Measurements from ENCODE around the gene EEIG1.

EEIG1 gene

GRCh38 chr9:127970401-127971313, 10.1 kb downstream of the EEIG1 start (continued):
- TF ChIP-seq ZNF692 (tag by site-specific recombination; IDR thresholded peaks at IDR 0.05) (no peak), ZNF280C (tag by site-specific recombination; IDR thresholded peaks at IDR 0.05) (no peak), ZNF223 (tag by site-specific recombination; IDR thresholded peaks at IDR 0.05) (0 out of 2 replicates have a peak, but pooled peaks have one; percentile 3)

GRCh38 chr9:127968700-127969383, 11.9 kb downstream of the EEIG1 start:
- CTCF ChIA-PET, result interaction anchor here (0.6 to 1.7 kb wide), 5 partner anchors 13 to 55 kb away, joined by 3 to 8 read pairs (median 3); no protein-coding TSS in a partner anchor
- Histone ChIP-seq H3K27ac (ENCODE audit: extremely low read depth, low read depth, low read length) (no peak overlapping the region), H3K9me3 (ENCODE audit: control insufficient read depth, insufficient read depth, low read depth, low read length) (no peaks in the 10 kb centered on the region), H3K4me3 (ENCODE audit: low read depth, low read length) (no peak overlapping the region), H3K4me1 (ENCODE audit: control insufficient read depth, insufficient read depth, low read length) (peaks cover 22% of the 10 kb centered on the region), H3K36me3 (ENCODE audit: control insufficient read depth in 2 of 2, insufficient read depth in 1 of 2, low read length in 2 of 2) (no peaks in the 10 kb centered on the region)
- TF ChIP-seq KLF1 (tag by site-specific recombination; IDR thresholded peaks at IDR 0.05) (no peak), KLF17 (tag by site-specific recombination; IDR thresholded peaks at IDR 0.05) (0 out of 2 replicates have a peak, but pooled peaks have one; percentile 31), ZBTB17 (tag by site-specific recombination; IDR thresholded peaks at IDR 0.05) (0 out of 2 replicates have a peak, but pooled peaks have one; percentile 31), ZNF341 (tag by site-specific recombination; IDR thresholded peaks at IDR 0.05; ENCODE audit: low read depth) (no peak)
- POLR2A ChIA-PET, result no interaction called here

- Histone ChIP-seq H3K4me1 (ENCODE audit: control insufficient read depth, insufficient read depth, low read length) (peaks cover 25% of the 10 kb centered on the region), H3K27ac (ENCODE audit: extremely low read depth, low read depth, low read length) (no peak overlapping the region), H3K4me3 (ENCODE audit: low read depth, low read length) (no peak overlapping the region), H3K9me3 (ENCODE audit: control insufficient read depth, insufficient read depth, low read depth, low read length) (no peaks in the 10 kb centered on the region), H3K36me3 (ENCODE audit: control insufficient read depth in 2 of 2, insufficient read depth in 1 of 2, low read length in 2 of 2) (no peaks in the 10 kb centered on the region)
- ChIA-PET CTCF (interaction anchor here (0.8 to 1.7 kb wide), 2 partner anchors 13 to 25 kb away, joined by 3 to 8 read pairs; no protein-coding TSS in a partner anchor), POLR2A (interaction anchor here (1.0 kb wide), 1 partner anchor 11 kb away, joined by 3 read pairs; no protein-coding TSS in a partner anchor)
- TF ChIP-seq SCRT2 (tag by site-specific recombination; IDR thresholded peaks at IDR 0.05), result no peak
- TF ChIP-seq HOXD13 (CRISPR knock-in tag; IDR thresholded peaks at IDR 0.05; ENCODE audit: borderline replicate concordance), result no peak
- no peak for TF ChIP-seq ZNF214 (tag by site-specific recombination; IDR thresholded peaks at IDR 0.05; ENCODE audit: borderline replicate concordance)
- no peak for TF ChIP-seq OVOL3 (tag by site-specific recombination; IDR thresholded peaks at IDR 0.05)
- TF ChIP-seq REST (tag by site-specific recombination; IDR thresholded peaks at IDR 0.05), result no peak
- TF ChIP-seq ZNF473 (tag by site-specific recombination; IDR thresholded peaks at IDR 0.05), result no peak
- TF ChIP-seq PBX3 (CRISPR knock-in tag; IDR thresholded peaks at IDR 0.05), result no peak
- no peak for TF ChIP-seq SP2 (tag by site-specific recombination; IDR thresholded peaks at IDR 0.05)
- no peak for TF ChIP-seq ZNF610 (tag by site-specific recombination; IDR thresholded peaks at IDR 0.05; ENCODE audit: borderline replicate concordance)
Observed at GRCh38 chr9:127968042-127968441, 12.7 kb downstream of the EEIG1 start.

Data from HEK293 (cell line).